WTC11 (cell line): ENCODE data around the gene ITGA11. TPM values are rescaled to one million over a fixed set of nuclear protein-coding genes. Genes with fewer than 3 reads are reported as not detected.

Experiments used
- ATAC-seq: fragments of 200-7000 bp; cut with Tn5 transposase; 2 replicates; pipeline ENCODE4 v1.10.0; 2021; ENCODE audit warnings: mild to moderate bottlenecking, moderate library complexity
- CTCF ChIA-PET: fragments of 300-600 bp; sonication (Branson Sonifier 250); formaldehyde crosslinking; loops from one replicate; lab custom pipeline; 2021; ENCODE audit warnings: antibody characterized with exemption; lab: Charles Lee
- POLR2A ChIA-PET: fragments of 350-600 bp; sonication (Branson Sonifier 250); formaldehyde crosslinking; loops from one replicate; lab custom pipeline; 2021; ENCODE audit warnings: antibody characterized with exemption; lab: Charles Lee
- DNase-seq: peaks from one replicate; pipeline ENCODE4 v3.0.0; 2021; ENCODE audit warnings: low spot score
- H3K27ac Mint-ChIP-seq: 2 replicates; pipeline ENCODE4 v1.8.0; 2021; ENCODE audit warnings: mixed read lengths
- H3K27me3 Mint-ChIP-seq: 2 replicates; pipeline ENCODE4 v1.8.0; 2021; ENCODE audit warnings: low read depth, mild to moderate bottlenecking, moderate library complexity, mixed read lengths
- H3K36me3 Mint-ChIP-seq: 2 replicates; pipeline ENCODE4 v1.8.0; 2021; ENCODE audit warnings: mixed read lengths
- H3K4me1 Mint-ChIP-seq: 2 replicates; pipeline ENCODE4 v1.8.0; 2022; ENCODE audit warnings: mixed read lengths
- H3K4me3 Mint-ChIP-seq: 2 replicates; pipeline ENCODE4 v1.8.0; 2021; ENCODE audit warnings: mild to moderate bottlenecking, moderate library complexity, mixed read lengths
- H3K9me3 Mint-ChIP-seq: 2 replicates; pipeline ENCODE4 v1.8.0; 2021; ENCODE audit warnings: mixed read lengths
- CBFB ChIP-seq: sonication (generic); formaldehyde crosslinking; IDR thresholded peaks from 2 replicates; pipeline ENCODE4 v1.8.1; 2022; ENCODE audit warnings: mild to moderate bottlenecking, low read depth, missing genetic modification reagents
- CREB1 ChIP-seq: sonication (generic); formaldehyde crosslinking; IDR thresholded peaks from 2 replicates; pipeline ENCODE4 v1.8.0; 2023; ENCODE audit warnings: mild to moderate bottlenecking, missing genetic modification reagents
- EMX1 ChIP-seq: fragments of 250-450 bp; sonication (Bioruptor Pico); IDR thresholded peaks from 2 replicates; pipeline ENCODE4 v1.8.0; 2021; ENCODE audit warnings: mild to moderate bottlenecking
- GTF2I ChIP-seq: fragments of 250-450 bp; sonication (Bioruptor Pico); conservative IDR thresholded peaks from 2 replicates; pipeline ENCODE4 v1.4.0; 2021; ENCODE audit warnings: mild to moderate bottlenecking
- NR3C1 ChIP-seq: sonication (generic); formaldehyde crosslinking; conservative IDR thresholded peaks from 2 replicates; pipeline ENCODE4 v1.8.1; 2023; ENCODE audit warnings: low read depth, mild to moderate bottlenecking, missing genetic modification reagents
- PRDM15 ChIP-seq: sonication (generic); formaldehyde crosslinking; IDR thresholded peaks from 2 replicates; pipeline ENCODE4 v1.8.0; 2022; ENCODE audit warnings: missing genetic modification reagents
- PRRX2 ChIP-seq: fragments of 250-450 bp; sonication (Bioruptor Pico); IDR thresholded peaks from 2 replicates; pipeline ENCODE4 v1.8.0; 2021; ENCODE audit warnings: mild to moderate bottlenecking
- SMAD3 ChIP-seq: sonication (generic); formaldehyde crosslinking; IDR thresholded peaks from 2 replicates; pipeline ENCODE4 v1.8.0; 2022; ENCODE audit warnings: missing genetic modification reagents, mild to moderate bottlenecking, borderline replicate concordance
- SMAD4 ChIP-seq: sonication (generic); formaldehyde crosslinking; IDR thresholded peaks from 2 replicates; pipeline ENCODE4 v1.8.0; 2022; ENCODE audit warnings: mild to moderate bottlenecking, missing genetic modification reagents
- ZNF138 ChIP-seq: sonication (generic); formaldehyde crosslinking; conservative IDR thresholded peaks from 2 replicates; pipeline ENCODE4 v1.8.1; 2022; ENCODE audit warnings: mild to moderate bottlenecking, moderate library complexity, missing genetic modification reagents
- ZNF232 ChIP-seq: sonication (generic); formaldehyde crosslinking; IDR thresholded peaks from 2 replicates; pipeline ENCODE4 v1.8.0; 2022; ENCODE audit warnings: mild to moderate bottlenecking, missing genetic modification reagents
- total RNA-seq: library from RNA; stranded (reverse); gene quantifications from 3 replicates; pipeline ENCODE4 v1.2.3, GENCODE V29; 2021
- TF ChIP-seq, protein P1 (sequence below): sonication (generic); formaldehyde crosslinking; IDR thresholded peaks from 2 replicates; pipeline ENCODE4 v1.8.0; 2023; ENCODE audit warnings: missing genetic modification reagents
- TF ChIP-seq, protein P2 (sequence below): sonication (generic); formaldehyde crosslinking; IDR thresholded peaks from 2 replicates; pipeline ENCODE4 v1.8.1; 2022; ENCODE audit warnings: low read depth, mild to moderate bottlenecking, moderate library complexity, missing genetic modification reagents, borderline replicate concordance
- TF ChIP-seq, protein P3 (sequence below): sonication (generic); formaldehyde crosslinking; conservative IDR thresholded peaks from 2 replicates; pipeline ENCODE4 v1.8.1; 2022; ENCODE audit warnings: mild to moderate bottlenecking, missing genetic modification reagents
- TF ChIP-seq, protein P4 (sequence below): sonication (generic); formaldehyde crosslinking; IDR thresholded peaks from 2 replicates; pipeline ENCODE4 v1.8.1; 2023; ENCODE audit warnings: mild to moderate bottlenecking, missing genetic modification reagents, borderline replicate concordance
- TF ChIP-seq, protein P5 (sequence below): sonication (generic); formaldehyde crosslinking; IDR thresholded peaks from 2 replicates; pipeline ENCODE4 v1.8.1; 2023; ENCODE audit warnings: mild to moderate bottlenecking, moderate library complexity, missing genetic modification reagents

The ITGA11 gene
- total RNA-seq, 1 experiment from 2014 or later: 0.15 TPM

- ATAC-seq (no peak), DNase-seq (no peak)
- no peaks in the 10 kb centered on the region; the same call in 1 of the 2 replicates for H3K27me3 Mint-ChIP-seq
- H3K4me3 Mint-ChIP-seq: no peak overlapping the region
- no peak overlapping the region for H3K27ac Mint-ChIP-seq
- CTCF ChIA-PET: interaction anchor here (1.0 to 3.0 kb wide), 6 partner anchors 9 to 120 kb away, joined by 3 to 18 read pairs (median 4); no protein-coding TSS in a partner anchor
- POLR2A ChIA-PET: no interaction called here
- TF ChIP-seq ZNF232 (CRISPR knock-in tag) (no peak), NR3C1 (CRISPR knock-in tag) (no peak), CREB1 (CRISPR knock-in tag) (no peak), PRDM15 (CRISPR knock-in tag) (no peak), PRRX2 (CRISPR knock-in tag) (no peak), EMX1 (CRISPR knock-in tag) (no peak), SMAD3 (CRISPR knock-in tag) (no peak), ZNF138 (CRISPR knock-in tag) (no peak), CBFB (no peak), SMAD4 (CRISPR knock-in tag) (no peak), GTF2I (no peak)
- TF ChIP-seq, protein P1, sequence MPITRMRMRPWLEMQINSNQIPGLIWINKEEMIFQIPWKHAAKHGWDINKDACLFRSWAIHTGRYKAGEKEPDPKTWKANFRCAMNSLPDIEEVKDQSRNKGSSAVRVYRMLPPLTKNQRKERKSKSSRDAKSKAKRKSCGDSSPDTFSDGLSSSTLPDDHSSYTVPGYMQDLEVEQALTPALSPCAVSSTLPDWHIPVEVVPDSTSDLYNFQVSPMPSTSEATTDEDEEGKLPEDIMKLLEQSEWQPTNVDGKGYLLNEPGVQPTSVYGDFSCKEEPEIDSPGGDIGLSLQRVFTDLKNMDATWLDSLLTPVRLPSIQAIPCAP (CRISPR knock-in tag): no peak
- TF ChIP-seq, protein P2, sequence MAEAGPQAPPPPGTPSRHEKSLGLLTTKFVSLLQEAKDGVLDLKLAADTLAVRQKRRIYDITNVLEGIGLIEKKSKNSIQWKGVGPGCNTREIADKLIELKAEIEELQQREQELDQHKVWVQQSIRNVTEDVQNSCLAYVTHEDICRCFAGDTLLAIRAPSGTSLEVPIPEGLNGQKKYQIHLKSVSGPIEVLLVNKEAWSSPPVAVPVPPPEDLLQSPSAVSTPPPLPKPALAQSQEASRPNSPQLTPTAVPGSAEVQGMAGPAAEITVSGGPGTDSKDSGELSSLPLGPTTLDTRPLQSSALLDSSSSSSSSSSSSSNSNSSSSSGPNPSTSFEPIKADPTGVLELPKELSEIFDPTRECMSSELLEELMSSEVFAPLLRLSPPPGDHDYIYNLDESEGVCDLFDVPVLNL (CRISPR knock-in tag): no peak
- TF ChIP-seq, protein P3, sequence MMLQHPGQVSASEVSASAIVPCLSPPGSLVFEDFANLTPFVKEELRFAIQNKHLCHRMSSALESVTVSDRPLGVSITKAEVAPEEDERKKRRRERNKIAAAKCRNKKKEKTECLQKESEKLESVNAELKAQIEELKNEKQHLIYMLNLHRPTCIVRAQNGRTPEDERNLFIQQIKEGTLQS (CRISPR knock-in tag): no peak
- TF ChIP-seq, protein P4, sequence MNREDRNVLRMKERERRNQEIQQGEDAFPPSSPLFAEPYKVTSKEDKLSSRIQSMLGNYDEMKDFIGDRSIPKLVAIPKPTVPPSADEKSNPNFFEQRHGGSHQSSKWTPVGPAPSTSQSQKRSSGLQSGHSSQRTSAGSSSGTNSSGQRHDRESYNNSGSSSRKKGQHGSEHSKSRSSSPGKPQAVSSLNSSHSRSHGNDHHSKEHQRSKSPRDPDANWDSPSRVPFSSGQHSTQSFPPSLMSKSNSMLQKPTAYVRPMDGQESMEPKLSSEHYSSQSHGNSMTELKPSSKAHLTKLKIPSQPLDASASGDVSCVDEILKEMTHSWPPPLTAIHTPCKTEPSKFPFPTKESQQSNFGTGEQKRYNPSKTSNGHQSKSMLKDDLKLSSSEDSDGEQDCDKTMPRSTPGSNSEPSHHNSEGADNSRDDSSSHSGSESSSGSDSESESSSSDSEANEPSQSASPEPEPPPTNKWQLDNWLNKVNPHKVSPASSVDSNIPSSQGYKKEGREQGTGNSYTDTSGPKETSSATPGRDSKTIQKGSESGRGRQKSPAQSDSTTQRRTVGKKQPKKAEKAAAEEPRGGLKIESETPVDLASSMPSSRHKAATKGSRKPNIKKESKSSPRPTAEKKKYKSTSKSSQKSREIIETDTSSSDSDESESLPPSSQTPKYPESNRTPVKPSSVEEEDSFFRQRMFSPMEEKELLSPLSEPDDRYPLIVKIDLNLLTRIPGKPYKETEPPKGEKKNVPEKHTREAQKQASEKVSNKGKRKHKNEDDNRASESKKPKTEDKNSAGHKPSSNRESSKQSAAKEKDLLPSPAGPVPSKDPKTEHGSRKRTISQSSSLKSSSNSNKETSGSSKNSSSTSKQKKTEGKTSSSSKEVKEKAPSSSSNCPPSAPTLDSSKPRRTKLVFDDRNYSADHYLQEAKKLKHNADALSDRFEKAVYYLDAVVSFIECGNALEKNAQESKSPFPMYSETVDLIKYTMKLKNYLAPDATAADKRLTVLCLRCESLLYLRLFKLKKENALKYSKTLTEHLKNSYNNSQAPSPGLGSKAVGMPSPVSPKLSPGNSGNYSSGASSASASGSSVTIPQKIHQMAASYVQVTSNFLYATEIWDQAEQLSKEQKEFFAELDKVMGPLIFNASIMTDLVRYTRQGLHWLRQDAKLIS (CRISPR knock-in tag): no peak
- TF ChIP-seq, protein P5, sequence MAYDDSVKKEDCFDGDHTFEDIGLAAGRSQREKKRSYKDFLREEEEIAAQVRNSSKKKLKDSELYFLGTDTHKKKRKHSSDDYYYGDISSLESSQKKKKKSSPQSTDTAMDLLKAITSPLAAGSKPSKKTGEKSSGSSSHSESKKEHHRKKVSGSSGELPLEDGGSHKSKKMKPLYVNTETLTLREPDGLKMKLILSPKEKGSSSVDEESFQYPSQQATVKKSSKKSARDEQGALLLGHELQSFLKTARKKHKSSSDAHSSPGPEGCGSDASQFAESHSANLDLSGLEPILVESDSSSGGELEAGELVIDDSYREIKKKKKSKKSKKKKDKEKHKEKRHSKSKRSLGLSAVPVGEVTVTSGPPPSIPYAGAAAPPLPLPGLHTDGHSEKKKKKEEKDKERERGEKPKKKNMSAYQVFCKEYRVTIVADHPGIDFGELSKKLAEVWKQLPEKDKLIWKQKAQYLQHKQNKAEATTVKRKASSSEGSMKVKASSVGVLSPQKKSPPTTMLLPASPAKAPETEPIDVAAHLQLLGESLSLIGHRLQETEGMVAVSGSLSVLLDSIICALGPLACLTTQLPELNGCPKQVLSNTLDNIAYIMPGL (CRISPR knock-in tag): no peak
- H3K36me3 Mint-ChIP-seq: no peaks in the 10 kb centered on the region
- H3K4me1 Mint-ChIP-seq: no peaks in the 10 kb centered on the region
- H3K9me3 Mint-ChIP-seq: no peaks in the 10 kb centered on the region
Observed at GRCh38 chr15:68373028-68373427, 58.9 kb downstream of the ITGA11 start.
